K562 (cell line): ENCODE results near the gene LILRA5. TPM values are rescaled to one million over a fixed set of nuclear protein-coding genes. Genes with fewer than 3 reads are reported as not detected.

Experiments
- ATAC-seq: fragments of 200-7000 bp; cut with Tn5 transposase; 3 replicates; pipeline ENCODE4 v1.9.1; 2020; ENCODE audit warnings: moderate library complexity
- BruUV-seq: library from RNA; stranded (reverse); fragments of 400-500 nt; replicated peaks from 2 replicates; lab custom pipeline; 2021; lab: Mats Ljungman, UMichigan
- CTCF ChIA-PET: fragments of 300-600 bp; formaldehyde crosslinking; extraction: SDS; loops from one replicate; lab custom pipeline; 2021; ENCODE audit warnings: low intra/inter-chr PET ratio; lab: Yijun Ruan, JAX
- POLR2A ChIA-PET: fragments of 300-600, 350-650 bp; sonication (Branson Sonifier 250); formaldehyde crosslinking; extraction: SDS; loops from one replicate; lab custom pipeline; 2021; ENCODE audit warnings: antibody characterized with exemption, inconsistent platforms; lab: Yijun Ruan, JAX
- DNase-seq, 4 experiments: peaks; one replicate each; pipeline versions ENCODE4 v3.0.0 to v3.0.0-alpha.2; 2011 to 2018; ENCODE audit warnings: low spot score in 3 of 4, mixed read lengths in 3 of 4; ENCODE audit errors: extremely low read depth in 1 of 4
- FAIRE-seq: peaks from 2 replicates; lab custom pipeline; 2011; peaks lifted over from hg19 to GRCh38; lab: Jason Lieb, UNC
- H2AFZ ChIP-seq: 2 replicates; pipeline ENCODE4 v1.6.0; 2011; ENCODE audit warnings: low read depth, low read length, control low read depth, inconsistent platforms
- H3K27ac ChIP-seq: fragments of 200-600 bp; 3 replicates; pipeline ENCODE4 v1.8.0; 2011; ENCODE audit warnings: low read depth, mild to moderate bottlenecking, control low read depth, inconsistent platforms, low read length, moderate library complexity, mixed read lengths; ENCODE audit errors: extremely low read depth
- H3K27me3 ChIP-seq, 2 experiments: fragments of 300-600 bp in 1 of 2; 2 replicates in 1 of 2; 3 replicates in 1 of 2; pipeline versions ENCODE4 v1.6.0 to v1.8.0; 2011; ENCODE audit warnings: inconsistent platforms in 2 of 2, low read length in 2 of 2, mild to moderate bottlenecking in 1 of 2, mixed read lengths in 1 of 2, moderate library complexity in 1 of 2; ENCODE audit not compliant: control insufficient read depth in 2 of 2, insufficient read depth in 2 of 2
- H3K36me3 ChIP-seq: fragments of 300-600 bp; 3 replicates; pipeline ENCODE4 v1.8.0; 2011; ENCODE audit warnings: mild to moderate bottlenecking, low read length, inconsistent platforms; ENCODE audit not compliant: control insufficient read depth, insufficient read depth
- H3K4me1 ChIP-seq, 2 experiments: fragments of 200-600 bp in 1 of 2; replicated peaks in 1 of 2; 2 replicates in 1 of 2; 3 replicates in 1 of 2; pipeline versions ENCODE4 v1.5.1 to v1.8.0; 2011; ENCODE audit warnings: inconsistent platforms in 2 of 2, low read length in 2 of 2, mild to moderate bottlenecking in 1 of 2, mixed read lengths in 1 of 2, moderate library complexity in 1 of 2; ENCODE audit not compliant: control insufficient read depth in 2 of 2, insufficient read depth in 2 of 2
- H3K4me2 ChIP-seq: 2 replicates; pipeline ENCODE4 v1.6.1; 2011; ENCODE audit warnings: low read length, control low read depth, inconsistent platforms, mixed read lengths; ENCODE audit not compliant: insufficient read depth
- H3K4me3 ChIP-seq: fragments of 200-600 bp; sonication (generic), shearing (Covaris generic); 2 replicates; pipeline ENCODE4 v1.5.1; 2016; ENCODE audit warnings: control low read depth, inconsistent platforms
- H3K79me2 ChIP-seq: fragments of 200-600 bp; 3 replicates; pipeline ENCODE4 v1.8.0; 2011; ENCODE audit warnings: low read length, inconsistent platforms; ENCODE audit not compliant: control insufficient read depth, insufficient read depth
- H3K9ac ChIP-seq, 2 experiments: 2 replicates each; pipeline versions ENCODE4 v1.6.0 to v1.6.1; 2011; ENCODE audit warnings: low read depth in 2 of 2, low read length in 2 of 2, control low read depth in 1 of 2, inconsistent platforms in 1 of 2, mild to moderate bottlenecking in 1 of 2, mixed read lengths in 1 of 2; ENCODE audit not compliant: insufficient read depth in 1 of 2
- H3K9me1 ChIP-seq: one replicate; pipeline ENCODE4 v1.6.0; 2011; ENCODE audit warnings: inconsistent platforms, mild to moderate bottlenecking, low read length, moderate library complexity; ENCODE audit not compliant: control insufficient read depth, insufficient read depth
- H3K9me3 ChIP-seq: replicated peaks from 2 replicates; pipeline ENCODE4 v1.5.1; 2011; ENCODE audit warnings: low read depth, low read length, inconsistent platforms; ENCODE audit not compliant: control insufficient read depth, insufficient read depth
- H4K20me1 ChIP-seq: replicated peaks from 2 replicates; pipeline ENCODE4 v1.6.1; 2011; ENCODE audit warnings: low read length, inconsistent platforms, mixed read lengths; ENCODE audit not compliant: control insufficient read depth, insufficient read depth
- CLOCK ChIP-seq: fragments of 250-450 bp; sonication (Bioruptor Pico); IDR thresholded peaks from 2 replicates; pipeline ENCODE4 v1.4.0; 2020; ENCODE audit warnings: mild to moderate bottlenecking, moderate library complexity, borderline replicate concordance
- CREB5 ChIP-seq: fragments of 250-450 bp; sonication (Bioruptor Pico); IDR thresholded peaks from 2 replicates; pipeline ENCODE4 v1.5.0; 2020; ENCODE audit warnings: mild to moderate bottlenecking
- MGA ChIP-seq: fragments of 450-650 bp; IDR thresholded peaks from 2 replicates; pipeline ENCODE4 v1.6.1; 2016; ENCODE audit warnings: mild to moderate bottlenecking, moderate library complexity
- SPI1 ChIP-seq: IDR thresholded peaks from 2 replicates; pipeline ENCODE4 v1.6.1; 2011; ENCODE audit warnings: low read depth, low read length, control low read depth, borderline replicate concordance
- TEAD2 ChIP-seq: fragments of 450-650 bp; IDR thresholded peaks from 2 replicates; pipeline ENCODE4 v1.6.1; 2016; ENCODE audit warnings: missing genetic modification characterization, control low read depth, missing compliant biosample characterization
- ZKSCAN8 ChIP-seq: fragments of 200-800 bp; sonication (Bioruptor generic); IDR thresholded peaks from 2 replicates; pipeline ENCODE4 v1.6.1; 2016; ENCODE audit warnings: missing genetic modification characterization, missing compliant biosample characterization
- ZNF143 ChIP-seq: sonication (generic); formaldehyde crosslinking; IDR thresholded peaks from 2 replicates; pipeline ENCODE4 v1.9.0; 2022; ENCODE audit warnings: mild to moderate bottlenecking, missing genetic modification reagents
- WGBS: fragments of 100-300 bp; shearing (Covaris generic); methylation state at CpG from one replicate; pipeline ENCODE4 v1.1.6; 2016; ENCODE audit warnings: low coverage, mixed read lengths; ENCODE audit not compliant: insufficient coverage; ENCODE audit errors: missing lambda C conversion rate; 5-methylcytosine and 5-hydroxymethylcytosine counted together
- in situ Hi-C: fragments of 300-500 bp; cut with MboI; formaldehyde crosslinking; loops from 4 replicates; pipeline ENCODE4 v1.15.0; 2018; ENCODE audit warnings: inconsistent platforms, mixed read lengths
- intact Hi-C: fragments of 100-400 bp; cut with micrococcal nuclease; formaldehyde crosslinking; loops from 2 replicates; pipeline ENCODE4 v1.14.2; 2022
- polyA plus RNA-seq, 8 experiments: library from polyadenylated mRNA; depleted of rRNA in 4 of 8; stranded (reverse) in 5 of 8; unstranded in 3 of 8; fragments of >200 nt; fragmentation: Nextera tagmentation in 2 of 8; fragmentation: Illumina TruSeq in 1 of 8; extraction: Ambion mirVana in 2 of 8; extraction: Trizol in 1 of 8; gene quantifications; 2 replicates each; pipeline versions ENCODE4 v1.2.1 to v1.2.3, GENCODE V29; 2011 to 2014; ENCODE audit warnings: inconsistent platforms in 1 of 8, missing spikeins in 1 of 8
- total RNA-seq, 7 experiments: library from RNA; depleted of rRNA in 6 of 7; stranded (reverse); fragments of >200 nt in 6 of 7; fragmentation: Illumina TruSeq in 2 of 7; extraction: Trizol in 2 of 7; gene quantifications; 2 replicates each; pipeline versions ENCODE4 v1.2.1 to v1.2.3, GENCODE V29; 2011 to 2021; ENCODE audit warnings: low replicate concordance in 1 of 7

Gene LILRA5
- total and polyA plus RNA-seq, 9 of the 15 experiments (the other 6 are each of a cell fraction or from before 2014, with no cell fraction given), result not detected

- DNase-seq (no peak), FAIRE-seq (no peak), ATAC-seq (no peak)
- CTCF ChIA-PET, result no interaction called here
- 0 out of 2 replicates have a peak, but pooled peaks cover 3% of the 10 kb centered on the region for H4K20me1 ChIP-seq
- POLR2A ChIA-PET, result no interaction called here
- H3K36me3 ChIP-seq, result no peaks in the 10 kb centered on the region
- intact Hi-C loops, result no loop called here
- WGBS, result 1% methylated on average over 6 of the region's 6 CpGs
- no peaks in the 10 kb centered on the region for H3K9me1 ChIP-seq
- H3K9me3 ChIP-seq, result no peaks in the 10 kb centered on the region
- no peak overlapping the region for H3K4me3 ChIP-seq
- in situ Hi-C loops, result no loop called here
- H3K9ac ChIP-seq, result no peak overlapping the region
- no peak overlapping the region for H3K4me2 ChIP-seq
- H3K27me3 ChIP-seq, result peaks cover 13 to 38% of the 10 kb centered on the region in 2 experiments
- no peak overlapping the region for H2AFZ ChIP-seq
- no TSS peak for BruUV-seq
- H3K27ac ChIP-seq, result no peak overlapping the region
- H3K4me1 ChIP-seq, result no peaks in the 10 kb centered on the region
- no peaks in the 10 kb centered on the region for H3K79me2 ChIP-seq
- no peak for TF ChIP-seq ZNF143 (CRISPR knock-in tag)
- no peak for TF ChIP-seq MGA
- no peak for TF ChIP-seq ZKSCAN8 (CRISPR knock-in tag)
- TF ChIP-seq CREB5 (CRISPR knock-in tag), result no peak
- no peak for TF ChIP-seq SPI1
- TF ChIP-seq TEAD2 (tag), result no peak
- no peak for TF ChIP-seq CLOCK (CRISPR knock-in tag)
Observed at GRCh38 chr19:54345938-54346386, 33.0 kb upstream of the LILRA5 start.
